Endodermal cell (in vitro differentiated cells): ENCODE data around the gene FILIP1. TPM values are rescaled to one million over a fixed set of nuclear protein-coding genes. Genes with fewer than 3 reads are reported as not detected.
A peak's percentile ranks its signal among the peaks of the same experiment; 100 is the strongest.

Experiments
- DNase-seq: peaks from one replicate; pipeline ENCODE4 v3.0.0-alpha.2; 2017
- H3K27ac ChIP-seq: 2 replicates; pipeline ENCODE4 v1.5.1; 2013; ENCODE audit warnings: mild to moderate bottlenecking, low read depth, low read length, moderate library complexity
- H3K27me3 ChIP-seq: 2 replicates; pipeline ENCODE4 v1.6.1; 2013; ENCODE audit warnings: mild to moderate bottlenecking, low read length, moderate library complexity; ENCODE audit not compliant: insufficient read depth, control insufficient read depth, poor library complexity, severe bottlenecking
- H3K36me3 ChIP-seq: 2 replicates; pipeline ENCODE4 v1.7.0; 2013; ENCODE audit warnings: mild to moderate bottlenecking, low read length, moderate library complexity; ENCODE audit not compliant: control insufficient read depth, insufficient read depth
- H3K4me1 ChIP-seq: one replicate; pipeline ENCODE4 v1.7.0; 2013; ENCODE audit warnings: low read length; ENCODE audit not compliant: control insufficient read depth, insufficient read depth
- H3K4me3 ChIP-seq: 2 replicates; pipeline ENCODE4 v1.5.1; 2013; ENCODE audit warnings: mild to moderate bottlenecking, low read length, moderate library complexity
- H3K9ac ChIP-seq: 2 replicates; pipeline ENCODE4 v1.6.1; 2013; ENCODE audit warnings: mild to moderate bottlenecking, low read length, moderate library complexity; ENCODE audit not compliant: poor library complexity, severe bottlenecking; ENCODE audit errors: extremely low read depth
- H3K9me3 ChIP-seq: 2 replicates; pipeline ENCODE4 v1.6.1; 2013; ENCODE audit warnings: mild to moderate bottlenecking, low read length, moderate library complexity; ENCODE audit not compliant: control insufficient read depth
- H3K27ac Mint-ChIP-seq: 2 replicates; pipeline ENCODE4 v1.8.0; 2020; ENCODE audit warnings: mixed read lengths
- H3K27me3 Mint-ChIP-seq: 2 replicates; pipeline ENCODE4 v1.8.0; 2021; ENCODE audit warnings: mild to moderate bottlenecking, mixed read lengths; ENCODE audit not compliant: insufficient read depth
- H3K36me3 Mint-ChIP-seq: 2 replicates; pipeline ENCODE4 v1.8.0; 2020; ENCODE audit warnings: low read depth, mixed read lengths
- H3K4me1 Mint-ChIP-seq: 2 replicates; pipeline ENCODE4 v1.8.0; 2020; ENCODE audit warnings: mixed read lengths
- H3K4me3 Mint-ChIP-seq: 2 replicates; pipeline ENCODE4 v1.8.0; 2020; ENCODE audit warnings: mild to moderate bottlenecking, moderate library complexity, mixed read lengths
- H3K9me3 Mint-ChIP-seq: 2 replicates; pipeline ENCODE4 v1.8.0; 2020; ENCODE audit warnings: mild to moderate bottlenecking, mixed read lengths
- CTCF ChIP-seq: fragments of 200-600 bp; sonication (generic); conservative IDR thresholded peaks from 2 replicates; pipeline ENCODE4 v1.5.0; 2021; ENCODE audit warnings: antibody characterized with exemption, mild to moderate bottlenecking
- WGBS, 2 experiments: methylation state at CpG; one replicate each; pipeline versions ENCODE4 v1.1.5 to v1.1.7; 2013; ENCODE audit warnings: missing lambda C conversion rate in 2 of 2, mixed read lengths in 1 of 2; ENCODE audit not compliant: insufficient coverage in 1 of 2, insufficient read length in 1 of 2; 5-methylcytosine and 5-hydroxymethylcytosine counted together
- total RNA-seq, 2 donors: library from RNA; stranded (reverse); fragmentation: NEBNext Ultra II Directional in 1 of 2; extraction: Animal tissue kit (Norgen Biotek cat#: 25700) in 1 of 2; gene quantifications; 2 replicates in 1 of 2; 3 replicates in 1 of 2; pipeline ENCODE4 v1.2.1, GENCODE V29; 2021

Gene FILIP1
- total RNA-seq, 2 donors from 2014 or later: 0.35 TPM

GRCh38 chr6:75275067-75275466 lies 218.5 kb downstream of the FILIP1 start:
- no peak overlapping the region for H3K4me3 ChIP-seq
- peaks cover 19% of the 10 kb centered on the region for H3K9me3 Mint-ChIP-seq

GRCh38 chr6:75273009-75273408 lies 220.6 kb downstream of the FILIP1 start:
- H3K4me1 ChIP-seq: no peaks in the 10 kb centered on the region
- no peaks in the 10 kb centered on the region for H3K27me3 ChIP-seq
- H3K4me3 Mint-ChIP-seq: no peak overlapping the region
- no peak overlapping the region for H3K27ac Mint-ChIP-seq
- WGBS, 2 experiments: 96 to 100% methylated on average over 1 to 4 of the region's 4 CpGs
- H3K27ac ChIP-seq: no peak overlapping the region
- no peak for TF ChIP-seq CTCF
- no peak overlapping the region for H3K9ac ChIP-seq
- H3K9me3 ChIP-seq: peaks cover 42% of the 10 kb centered on the region
- no peak for DNase-seq
- H3K27me3 Mint-ChIP-seq: no peaks in the 10 kb centered on the region
- H3K4me1 Mint-ChIP-seq: peaks cover 23% of the 10 kb centered on the region
- H3K36me3 Mint-ChIP-seq: peaks cover 49% of the 10 kb centered on the region
- H3K9me3 Mint-ChIP-seq: peaks cover 21% of the 10 kb centered on the region
- peak overlapping the region; percentile 46 for H3K4me3 ChIP-seq
- peaks cover 33% of the 10 kb centered on the region for H3K36me3 ChIP-seq

More at GRCh38 chr6:75275067-75275466, 218.5 kb downstream of the FILIP1 start:
- H3K36me3 Mint-ChIP-seq: peaks cover 46% of the 10 kb centered on the region
- Histone ChIP-seq H3K36me3 (peaks cover 31% of the 10 kb centered on the region), H3K4me1 (peaks cover 2% of the 10 kb centered on the region), H3K9me3 (peaks cover 40% of the 10 kb centered on the region), H3K27ac (no peak overlapping the region), H3K27me3 (no peaks in the 10 kb centered on the region), H3K9ac (no peak overlapping the region)
- DNase-seq: no peak
- H3K4me1 Mint-ChIP-seq: peaks cover 30% of the 10 kb centered on the region
- no peak overlapping the region for H3K27ac Mint-ChIP-seq
- H3K4me3 Mint-ChIP-seq: no peak overlapping the region
- no peaks in the 10 kb centered on the region for H3K27me3 Mint-ChIP-seq
- TF ChIP-seq CTCF: no peak

- H3K27me3 ChIP-seq: no peaks in the 10 kb centered on the region
- peaks cover 49% of the 10 kb centered on the region for H3K36me3 Mint-ChIP-seq
- H3K4me1 Mint-ChIP-seq: peaks cover 30% of the 10 kb centered on the region
- no peaks in the 10 kb centered on the region for H3K27me3 Mint-ChIP-seq
- no peak overlapping the region for H3K4me3 ChIP-seq
- no peak overlapping the region for H3K27ac ChIP-seq
- no peak for DNase-seq
- no peak overlapping the region for H3K27ac Mint-ChIP-seq
- no peak for TF ChIP-seq CTCF
- H3K9me3 Mint-ChIP-seq: peaks cover 21% of the 10 kb centered on the region
- no peak overlapping the region for H3K9ac ChIP-seq
- peaks cover 33% of the 10 kb centered on the region for H3K36me3 ChIP-seq
- H3K4me1 ChIP-seq: no peaks in the 10 kb centered on the region
- 92 to 100% methylated on average over 4 to 5 of the region's 5 CpGs for WGBS, 2 experiments
- H3K4me3 Mint-ChIP-seq: no peak overlapping the region
- H3K9me3 ChIP-seq: peaks cover 42% of the 10 kb centered on the region
These were observed 221.3 kb downstream of the FILIP1 start for GRCh38 chr6:75272145-75272840.
